Measurements from ENCODE around the gene NQO1.

NQO1 gene

GRCh38 chr16:69706256-69706974 lies 19.9 kb downstream of the NQO1 start:
- no peak for DNase-seq

GRCh38 chr16:69703638-69704037 lies 22.7 kb downstream of the NQO1 start:
- DNase-seq, result peak; percentile 21

GRCh38 chr16:69701866-69702265 lies 24.5 kb downstream of the NQO1 start:
- no peak for DNase-seq

- no peak for DNase-seq
These were observed 24.9 kb downstream of the NQO1 start for GRCh38 chr16:69701452-69701851.

GRCh38 chr16:69699915-69700314 lies 26.4 kb downstream of the NQO1 start:
- DNase-seq, result no peak

- no peak for DNase-seq
These were observed 28.0 kb downstream of the NQO1 start for GRCh38 chr16:69698404-69698803.

GRCh38 chr16:69693916-69694315 lies 32.4 kb downstream of the NQO1 start:
- DNase-seq, result no peak

GRCh38 chr16:69691980-69692911 lies 34.1 kb downstream of the NQO1 start:
- peak; percentile 10 for DNase-seq

- DNase-seq, result no peak
These were observed 37.8 kb downstream of the NQO1 start for GRCh38 chr16:69688589-69688988.

- DNase-seq, result no peak
These were observed 46.0 kb downstream of the NQO1 start for GRCh38 chr16:69680358-69680757.

- DNase-seq, result no peak
These were observed 53.2 kb downstream of the NQO1 start for GRCh38 chr16:69672998-69673713.

- no peak for DNase-seq
These were observed 53.9 kb downstream of the NQO1 start for GRCh38 chr16:69672315-69672997.

GRCh38 chr16:69669577-69669976 lies 56.8 kb downstream of the NQO1 start:
- no peak for DNase-seq

GRCh38 chr16:69663846-69664245 lies 62.5 kb downstream of the NQO1 start:
- no peak for DNase-seq

- DNase-seq, result no peak
These were observed 63.5 kb downstream of the NQO1 start for GRCh38 chr16:69662901-69663300.

- no peak for DNase-seq
These were observed 66.2 kb downstream of the NQO1 start for GRCh38 chr16:69660166-69660565.
